ENCODE measurements around the gene CHN1.

DNA sequence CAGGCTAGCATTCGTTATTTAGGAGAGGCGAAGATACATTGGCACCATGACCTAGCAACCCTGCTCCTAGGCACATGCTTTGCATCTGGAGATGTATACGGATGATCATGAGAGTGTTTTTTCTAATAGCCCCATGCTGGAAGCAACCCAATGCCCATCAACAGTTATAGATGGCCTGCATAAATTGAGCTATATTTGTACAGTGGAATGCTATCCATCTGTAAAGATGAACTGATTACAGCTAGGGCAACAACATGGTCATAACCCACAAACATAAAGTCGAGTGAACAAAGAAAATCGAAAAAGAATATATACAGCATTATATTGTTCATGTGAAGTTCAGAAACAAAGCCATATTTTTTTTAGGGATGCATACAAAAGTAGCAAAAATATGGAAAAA, 220.3 kb downstream of the CHN1 start:
- TF ChIP-seq TARDBP (IDR thresholded peaks at IDR 0.05) (no peak), BHLHE40 (IDR thresholded peaks at IDR 0.05; ENCODE audit: borderline replicate concordance) (no peak), FOXK2 (IDR thresholded peaks at IDR 0.05) (no peak), ELF4 (IDR thresholded peaks at IDR 0.05) (no peak), ZNF384 (IDR thresholded peaks at IDR 0.05) (no peak)
- TF ChIP-seq, protein P1, sequence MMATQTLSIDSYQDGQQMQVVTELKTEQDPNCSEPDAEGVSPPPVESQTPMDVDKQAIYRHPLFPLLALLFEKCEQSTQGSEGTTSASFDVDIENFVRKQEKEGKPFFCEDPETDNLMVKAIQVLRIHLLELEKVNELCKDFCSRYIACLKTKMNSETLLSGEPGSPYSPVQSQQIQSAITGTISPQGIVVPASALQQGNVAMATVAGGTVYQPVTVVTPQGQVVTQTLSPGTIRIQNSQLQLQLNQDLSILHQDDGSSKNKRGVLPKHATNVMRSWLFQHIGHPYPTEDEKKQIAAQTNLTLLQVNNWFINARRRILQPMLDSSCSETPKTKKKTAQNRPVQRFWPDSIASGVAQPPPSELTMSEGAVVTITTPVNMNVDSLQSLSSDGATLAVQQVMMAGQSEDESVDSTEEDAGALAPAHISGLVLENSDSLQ (IDR thresholded peaks at IDR 0.05) = no peak
